GM19468 (cell line): ENCODE measurements around the gene SNED1.
"Not testable (repeated sequence)": the region's sequence is repeated elsewhere in the genome, so short reads cannot be mapped to it uniquely, and the experiment has no call there.

Experiments used
- ATAC-seq: cut with Tn5 transposase; IDR thresholded peaks from one replicate; pipeline ENCODE4 v1.9.1; 2021; ENCODE audit warnings: mild to moderate bottlenecking, moderate library complexity, moderate number of reproducible peaks; ENCODE audit not compliant: unreplicated experiment; ENCODE audit errors: extremely low read depth

The SNED1 gene

GRCh38 chr2:240970816-240971215 is 27.6 kb upstream of the SNED1 start:
- no peak for ATAC-seq

GRCh38 chr2:240972201-240972600 is 26.2 kb upstream of the SNED1 start:
- ATAC-seq = no peak

- ATAC-seq = no peak
Observed at GRCh38 chr2:240972636-240973521, 25.5 kb upstream of the SNED1 start.

- ATAC-seq = no peak
Observed at GRCh38 chr2:240974771-240975572, 23.4 kb upstream of the SNED1 start.

- ATAC-seq = not testable (repeated sequence)
Observed at GRCh38 chr2:240975903-240976302, 22.5 kb upstream of the SNED1 start.

GRCh38 chr2:240981280-240981679 is 17.1 kb upstream of the SNED1 start:
- no peak for ATAC-seq

- no peak for ATAC-seq
Observed at GRCh38 chr2:240981871-240982800, 16.3 kb upstream of the SNED1 start.

GRCh38 chr2:240982821-240983281 is 15.6 kb upstream of the SNED1 start:
- ATAC-seq = no peak

- no peak for ATAC-seq
Observed at GRCh38 chr2:240983361-240983995, 14.9 kb upstream of the SNED1 start.

GRCh38 chr2:240983996-240984498 is 14.4 kb upstream of the SNED1 start:
- ATAC-seq = no peak

- no peak for ATAC-seq
Observed at GRCh38 chr2:240985881-240986786, 12.3 kb upstream of the SNED1 start.

- no peak for ATAC-seq
Observed at GRCh38 chr2:240986787-240987411, 11.5 kb upstream of the SNED1 start.

GRCh38 chr2:240987588-240987987 is 10.8 kb upstream of the SNED1 start:
- no peak for ATAC-seq

GRCh38 chr2:240988146-240988545 is 10.3 kb upstream of the SNED1 start:
- ATAC-seq = no peak

GRCh38 chr2:240988571-240989271 is 9.7 kb upstream of the SNED1 start:
- ATAC-seq = no peak

- ATAC-seq = no peak
Observed at GRCh38 chr2:240989451-240990265, 8.8 kb upstream of the SNED1 start.

GRCh38 chr2:240990266-240990529 is 8.2 kb upstream of the SNED1 start:
- no peak for ATAC-seq
